ENCODE results near the gene VDR.

Gene VDR

DNA sequence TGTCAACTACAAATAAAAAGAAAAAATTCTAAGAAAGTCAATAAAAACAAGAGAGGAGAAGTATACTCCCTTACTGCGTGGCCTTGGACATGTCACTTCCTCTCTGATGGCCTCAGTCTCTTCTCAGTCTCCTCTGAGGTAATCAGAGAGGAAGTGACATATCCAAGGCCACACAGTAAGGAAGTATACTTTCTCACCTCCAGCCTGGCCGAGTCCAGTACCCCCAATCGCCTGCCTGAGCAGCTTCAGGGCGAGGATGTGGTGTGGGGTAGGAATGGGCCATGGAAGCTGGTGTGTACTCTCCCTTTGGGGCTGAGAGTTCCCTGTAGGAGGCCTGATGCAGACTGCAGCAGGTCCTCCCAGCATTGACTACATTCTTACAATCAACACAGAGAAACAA lies 15.8 kb downstream of the VDR start:
- no peak for DNase-seq

DNA sequence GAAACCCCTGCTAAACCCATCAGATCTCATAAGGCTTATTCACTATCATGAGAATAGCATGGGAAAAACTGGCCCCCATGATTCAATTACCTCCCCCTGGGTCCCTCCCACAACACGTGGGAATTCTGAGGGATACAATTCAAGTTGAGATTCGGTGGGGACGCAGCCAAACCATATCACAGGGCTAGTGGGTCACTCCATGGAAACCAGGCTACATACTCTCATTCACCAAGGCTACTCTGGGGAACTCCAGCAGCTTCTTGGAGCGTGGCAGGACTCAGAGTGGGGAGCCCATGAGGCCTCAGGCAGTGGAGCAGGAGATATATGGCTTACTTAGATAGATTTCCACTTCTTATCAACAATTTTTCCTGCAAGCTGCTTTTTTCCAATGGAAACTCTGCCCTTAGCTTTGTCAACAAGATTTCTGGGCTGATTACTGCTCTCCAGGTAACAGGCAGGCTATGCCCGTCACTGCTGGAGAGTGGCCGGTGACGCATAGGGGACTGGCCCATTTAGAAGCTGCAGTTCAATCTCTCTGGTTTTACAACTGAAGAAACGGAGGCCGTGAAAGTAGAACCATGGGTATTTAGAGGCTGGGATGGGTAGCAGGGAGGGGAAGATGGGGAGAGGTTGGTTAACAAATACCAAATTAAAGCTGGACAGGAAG lies 16.5 kb downstream of the VDR start:
- DNase-seq: no peak

DNA sequence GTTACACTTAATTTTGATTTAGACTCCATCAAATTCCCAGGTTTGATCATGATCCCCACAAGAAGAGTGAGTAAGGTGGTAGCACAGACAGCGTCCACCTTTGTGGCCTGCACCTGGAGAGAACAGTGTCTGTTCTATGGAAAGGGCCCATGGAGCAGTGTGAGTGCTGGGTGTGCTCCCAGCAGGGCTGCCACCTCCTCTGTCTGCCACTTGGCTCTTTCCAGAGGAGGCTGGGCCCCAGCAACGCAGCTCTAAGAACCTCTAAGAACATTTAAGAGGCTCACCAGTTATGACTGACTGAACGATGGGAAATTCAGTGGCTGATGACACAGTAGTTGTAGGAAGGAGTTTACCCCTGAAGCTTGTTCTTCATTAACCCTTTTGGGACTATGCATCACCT lies 17.3 kb downstream of the VDR start:
- DNase-seq: no peak

DNA sequence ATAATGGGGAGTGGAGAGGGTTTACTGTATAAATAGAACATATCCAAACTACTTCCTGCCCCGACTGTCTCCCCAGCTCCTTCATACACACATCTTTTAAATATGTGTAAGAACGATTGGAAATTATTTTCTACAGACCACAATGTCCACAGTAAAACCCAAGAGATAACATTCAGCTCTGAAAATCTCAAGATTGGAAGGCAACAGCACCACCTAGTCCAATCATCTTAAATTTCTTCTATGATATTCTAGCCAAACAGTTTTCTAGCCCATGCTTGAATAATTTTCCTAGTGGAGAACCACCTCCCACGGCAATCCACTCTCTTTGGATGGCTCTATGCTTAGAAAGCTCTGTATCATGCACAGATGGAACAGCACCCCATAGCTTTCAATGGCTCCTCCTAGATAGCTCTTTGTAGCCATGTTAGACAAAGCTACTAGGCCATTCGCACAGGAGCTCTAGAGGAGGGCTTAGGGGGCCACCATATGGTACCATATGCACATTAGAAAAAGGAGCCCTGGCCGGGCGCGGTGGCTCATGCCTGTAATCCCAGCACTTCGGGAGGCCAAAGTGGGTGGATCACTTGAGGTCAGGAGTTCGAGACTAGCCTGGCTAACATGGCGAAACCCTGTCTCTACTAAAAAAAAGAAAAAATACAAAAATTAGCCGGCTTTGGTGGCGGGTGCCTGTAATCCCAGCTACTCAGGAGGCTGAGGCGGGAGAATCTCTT lies 18.1 kb downstream of the VDR start:
- no peak for DNase-seq

DNA sequence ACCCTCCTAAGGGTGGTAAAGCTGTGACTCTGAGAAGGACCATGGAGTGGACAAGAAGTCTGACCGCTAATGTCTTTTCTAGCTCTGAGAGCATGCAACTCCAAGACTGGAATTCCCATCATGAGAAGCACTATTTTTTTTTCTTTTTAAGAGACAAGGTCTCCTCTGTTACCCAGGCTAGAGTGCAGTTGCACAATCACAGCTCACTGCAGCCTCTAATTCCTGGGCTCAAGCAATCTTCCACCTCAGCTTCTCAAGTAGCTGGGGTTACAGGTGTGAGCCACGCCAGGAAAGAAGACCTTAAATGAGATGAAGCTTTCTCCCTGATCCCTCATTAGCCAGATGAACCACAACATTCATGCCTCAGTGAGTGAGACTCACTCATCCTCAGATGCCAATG lies 19.2 kb downstream of the VDR start:
- DNase-seq: no peak

DNA sequence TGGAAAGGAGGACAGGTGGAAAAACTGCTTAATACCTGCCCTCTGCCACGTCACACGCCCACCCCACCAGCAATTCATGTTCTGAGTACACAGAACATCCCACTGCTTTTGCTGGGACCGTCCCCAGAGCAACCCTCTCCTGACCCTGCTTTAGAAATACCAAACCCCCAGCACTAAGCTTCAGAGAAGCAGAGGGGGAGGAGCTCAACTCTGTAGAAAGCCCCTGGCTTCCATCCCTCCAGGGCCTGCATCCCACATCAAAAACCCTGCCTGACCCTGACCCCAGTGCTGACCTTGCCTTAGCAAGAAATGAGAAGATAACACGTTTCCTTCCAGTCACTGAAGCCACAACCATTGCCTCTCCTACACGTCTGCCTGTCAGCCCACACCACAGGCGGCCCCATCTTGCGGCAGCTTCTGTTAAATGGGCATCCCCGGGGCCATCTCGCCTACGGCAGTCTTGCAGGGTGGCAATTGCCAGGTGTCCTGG lies 19.7 kb downstream of the VDR start:
- DNase-seq: no peak

DNA sequence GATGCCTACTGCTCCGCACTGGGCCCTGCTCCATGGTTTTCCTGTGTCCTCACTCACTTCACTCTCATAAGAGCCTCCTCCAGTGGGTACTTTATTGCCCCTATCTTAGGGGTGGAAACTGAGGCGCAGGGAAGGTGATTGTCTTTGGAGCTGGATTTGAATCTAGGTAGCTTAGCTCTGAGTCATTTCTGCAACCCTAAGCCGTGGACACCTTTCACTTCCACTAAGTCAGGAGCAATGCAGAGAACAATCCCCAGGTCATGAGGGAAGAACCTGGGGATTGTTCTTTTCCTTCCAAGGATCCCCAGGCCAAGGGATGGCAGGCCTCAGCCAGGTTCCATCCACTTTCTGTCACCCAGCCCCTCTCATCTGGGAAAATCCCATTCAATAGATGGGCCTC lies 20.3 kb downstream of the VDR start:
- DNase-seq: no peak

DNA sequence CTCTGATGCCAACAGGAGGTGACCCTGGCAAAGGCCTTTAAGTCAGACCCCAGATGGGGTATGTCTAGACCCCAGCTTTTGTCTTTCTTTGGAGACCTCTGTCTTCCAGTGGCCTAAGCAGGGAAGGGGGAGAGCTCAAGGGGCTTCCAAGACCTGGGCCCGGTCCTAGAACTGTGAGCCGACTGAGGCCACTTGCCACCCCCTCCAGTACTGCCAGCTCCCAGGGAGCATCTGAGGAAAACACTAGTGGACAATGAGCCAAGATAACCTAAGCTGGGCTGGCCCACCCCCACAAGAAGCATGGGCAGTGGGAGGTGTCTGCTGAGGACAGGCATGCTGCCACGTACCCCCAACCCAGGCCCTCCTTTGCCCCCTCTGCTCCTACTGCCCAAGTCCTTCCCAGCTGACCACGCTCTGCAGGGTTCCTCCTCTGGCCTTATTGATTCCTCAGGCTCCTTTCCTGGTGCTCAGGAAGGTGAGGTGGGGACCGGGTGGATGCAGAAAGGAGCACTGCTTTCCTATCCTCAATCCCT lies 21.1 kb downstream of the VDR start:
- no peak for DNase-seq

DNA sequence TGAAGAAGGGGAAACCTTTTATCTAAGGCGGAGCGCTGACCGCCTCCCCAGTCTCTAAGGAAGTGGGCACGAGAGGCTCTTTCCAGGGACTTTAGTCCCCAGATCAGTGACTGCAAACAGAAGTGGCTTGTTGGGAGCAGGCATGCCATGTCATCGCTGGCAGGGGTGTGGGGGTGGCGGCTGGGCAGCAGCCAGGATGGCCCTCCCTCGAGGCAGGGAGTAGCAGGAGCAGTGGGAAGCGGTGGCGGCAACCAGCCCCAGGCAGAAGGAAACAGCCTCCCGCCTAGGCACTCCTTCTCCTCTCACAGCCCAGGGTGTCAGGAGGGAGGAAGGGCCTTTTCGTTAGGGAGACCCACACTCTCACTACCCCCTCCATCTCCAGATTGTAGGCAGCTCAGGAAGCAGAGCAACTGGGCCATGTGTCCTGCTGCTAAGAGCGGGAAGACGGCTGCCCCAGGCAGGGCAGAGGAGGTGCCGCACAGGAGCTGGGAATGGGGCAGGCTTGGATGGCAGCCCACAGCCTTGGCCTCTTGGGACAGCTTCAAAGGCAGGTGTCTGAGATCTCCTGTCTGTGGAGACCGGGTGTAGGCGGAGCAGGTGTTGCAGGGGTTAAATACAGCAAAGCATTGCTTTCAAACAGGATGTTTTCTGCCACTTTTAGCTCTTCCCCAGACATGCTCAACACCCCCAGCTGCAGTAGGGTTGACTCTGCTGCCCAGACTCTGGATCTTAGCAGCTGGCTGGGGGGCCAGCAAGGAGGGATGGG lies 21.8 kb downstream of the VDR start:
- DNase-seq: no peak

DNA sequence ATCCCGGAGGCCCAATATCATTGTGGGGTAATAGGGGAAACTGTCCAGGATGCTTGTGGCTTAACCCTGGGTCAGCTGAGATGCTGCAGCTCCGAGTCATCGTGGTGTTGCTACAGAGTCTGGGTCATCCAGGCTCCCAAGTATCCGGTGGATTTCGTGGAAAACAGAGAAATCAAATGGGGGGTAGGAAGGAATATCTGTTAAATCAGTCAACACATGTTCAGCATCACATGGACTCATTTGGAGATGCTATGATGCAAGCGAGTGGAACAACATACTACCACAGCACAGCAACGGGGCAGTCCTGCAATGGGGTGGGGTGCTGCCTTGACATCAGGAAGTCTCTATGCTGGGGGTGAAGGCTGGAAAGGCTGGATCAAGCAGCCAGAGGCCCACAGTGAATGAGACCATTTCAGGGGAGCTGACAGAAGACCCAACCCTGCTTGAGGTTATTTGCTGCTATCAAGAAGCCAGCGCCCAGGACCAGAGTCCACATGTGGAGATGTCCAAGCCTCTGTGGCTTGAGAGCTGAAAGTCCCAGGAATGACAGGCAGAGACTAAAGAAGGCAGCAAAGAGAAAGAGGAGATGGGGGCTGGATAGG lies 22.9 kb downstream of the VDR start:
- DNase-seq: no peak

DNA sequence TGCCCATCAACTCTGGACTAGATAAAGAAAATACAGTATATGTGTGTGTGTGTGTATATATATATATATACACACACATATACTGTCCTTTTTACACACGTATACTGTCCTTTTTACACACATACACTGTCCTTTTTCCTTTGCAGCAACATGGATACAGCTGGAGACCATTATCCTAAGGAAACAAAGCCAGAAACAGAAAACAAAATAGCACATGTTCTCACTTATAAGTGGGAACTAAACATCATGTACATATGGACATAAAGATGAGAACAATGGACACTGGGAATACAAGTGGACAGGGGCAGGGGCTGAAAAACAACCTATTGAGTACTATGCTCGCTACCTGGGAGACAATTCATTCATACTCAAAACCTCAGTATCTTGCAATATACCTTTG lies 23.7 kb downstream of the VDR start:
- no peak for DNase-seq

DNA sequence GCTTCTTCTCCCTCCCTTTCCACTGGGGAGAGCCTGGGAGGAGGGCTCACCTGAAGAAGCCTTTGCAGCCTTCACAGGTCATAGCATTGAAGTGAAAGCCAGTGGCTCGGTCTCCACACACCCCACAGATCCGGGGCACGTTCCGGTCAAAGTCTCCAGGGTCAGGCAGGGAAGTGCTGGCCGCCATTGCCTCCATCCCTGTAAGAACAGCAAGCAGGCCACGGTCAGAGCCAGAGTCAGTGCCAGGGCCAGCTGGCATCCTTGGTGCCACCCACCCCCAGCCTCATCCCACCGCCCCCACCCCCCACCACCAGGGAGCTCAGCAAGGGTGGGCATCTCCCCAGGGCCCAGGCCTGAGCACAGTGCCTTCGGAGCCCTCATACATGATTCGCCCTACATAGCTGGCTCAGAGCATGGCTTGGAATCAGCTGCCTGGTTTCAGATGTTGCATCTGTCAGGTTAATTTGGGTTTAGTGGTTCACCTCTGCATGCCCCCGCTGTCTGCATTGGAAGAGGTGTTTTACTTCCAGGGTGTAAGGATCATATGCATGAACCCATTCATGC lies 25.8 kb downstream of the VDR start:
- DNase-seq: no peak

DNA sequence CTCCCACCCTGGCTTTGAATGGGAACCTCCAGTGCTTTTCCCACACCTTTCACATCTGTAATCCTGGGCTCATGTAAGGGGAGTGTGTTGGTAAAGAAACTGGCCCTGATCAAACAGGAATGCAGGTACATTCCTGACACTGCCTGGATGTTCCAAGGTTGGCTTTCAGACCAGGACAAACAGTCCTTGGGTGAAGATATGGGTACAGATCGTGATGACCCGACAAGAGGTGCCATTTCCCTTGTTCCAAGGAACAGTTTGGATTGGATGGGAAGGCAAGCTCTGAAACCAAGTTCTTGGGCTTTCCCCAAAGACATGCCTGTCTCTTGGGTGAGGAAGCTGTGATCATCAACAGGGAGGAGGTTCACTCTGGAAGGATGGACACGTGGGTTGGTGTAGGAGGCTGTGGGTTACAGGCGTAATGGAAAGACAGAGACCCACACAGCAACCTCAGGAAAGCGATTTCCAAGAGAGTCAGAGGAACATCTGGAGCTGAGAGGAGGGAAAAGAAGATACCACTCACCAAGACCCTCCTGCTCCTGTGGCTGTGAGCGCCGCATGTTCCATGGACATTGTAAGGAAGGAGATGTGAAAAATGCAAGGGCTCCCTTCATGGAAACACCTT lies 26.4 kb downstream of the VDR start:
- no peak for DNase-seq

DNA sequence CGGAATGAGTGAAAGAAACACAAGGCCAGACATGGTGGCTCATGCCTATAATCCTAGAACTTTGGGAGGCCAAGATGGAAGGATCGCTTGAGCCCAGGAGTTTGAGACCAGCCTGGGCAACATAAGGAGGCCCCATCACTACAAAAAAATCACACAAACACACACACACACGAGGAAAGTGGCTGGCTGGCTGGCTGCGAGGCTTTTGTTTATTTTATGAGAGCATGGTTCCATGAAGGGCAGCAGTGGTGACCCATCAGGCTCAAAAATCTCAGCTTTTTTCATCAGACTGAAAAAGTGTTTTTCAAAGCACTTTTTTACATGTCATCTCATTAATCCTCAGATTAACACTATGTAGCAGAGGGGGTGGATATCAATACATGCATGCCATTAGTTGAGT lies 27.7 kb downstream of the VDR start:
- DNase-seq: no peak

DNA sequence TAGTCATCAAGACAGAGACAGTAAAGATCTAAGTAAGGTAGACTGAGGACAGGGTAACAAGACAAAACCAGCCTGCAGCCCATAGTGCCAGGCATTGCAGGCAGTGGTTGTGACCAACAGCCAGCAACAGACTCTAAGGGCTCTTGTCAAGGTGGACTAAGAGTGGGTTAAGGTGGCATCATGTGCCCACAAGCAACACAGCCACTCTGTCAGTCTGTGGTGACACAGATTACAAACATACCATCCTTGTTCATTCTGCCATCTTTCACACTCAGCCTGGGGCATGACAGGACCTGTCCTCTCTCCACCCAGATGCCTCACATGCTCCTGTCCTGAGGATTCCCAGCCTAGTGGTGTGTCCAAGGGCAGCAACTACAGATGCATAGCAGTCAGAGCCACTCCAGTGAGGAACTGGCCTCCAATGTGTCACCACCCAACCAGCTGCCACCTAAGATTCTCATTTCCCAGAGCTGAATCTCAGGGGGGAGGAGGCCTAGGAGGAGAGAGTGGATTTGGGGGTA lies 28.3 kb downstream of the VDR start:
- no peak for DNase-seq

DNA sequence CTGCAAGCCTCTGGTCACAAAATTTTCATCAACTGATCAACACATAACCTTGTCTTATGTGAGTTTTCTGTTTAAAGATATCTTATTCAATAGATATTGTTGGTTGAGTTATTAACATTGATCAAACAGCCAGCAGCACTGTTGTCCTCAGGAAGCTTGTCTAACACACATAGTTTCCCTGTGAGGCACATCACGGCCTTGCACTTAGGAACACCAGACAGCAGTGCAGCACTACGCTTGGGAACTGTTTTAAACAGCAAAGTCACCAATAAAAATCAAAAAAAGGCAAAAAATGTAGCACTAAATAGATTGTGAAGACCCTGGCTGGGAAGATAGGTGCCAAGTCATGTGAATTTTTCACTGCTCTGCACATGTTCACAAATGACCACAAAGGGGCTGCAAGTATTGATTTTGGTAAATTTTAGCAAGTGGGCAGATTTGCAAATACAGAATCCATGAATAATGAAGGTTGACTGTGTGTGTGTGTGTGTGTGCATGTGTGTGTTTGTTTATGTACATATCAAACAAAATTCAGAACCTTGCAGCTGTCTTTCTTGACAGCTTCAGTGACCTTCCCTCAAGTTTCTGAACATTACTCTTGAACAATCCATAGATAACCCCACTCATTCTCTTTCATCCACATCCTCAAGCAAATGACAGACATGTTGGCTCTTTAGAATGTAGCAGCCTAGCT lies 28.9 kb downstream of the VDR start:
- no peak for DNase-seq

DNA sequence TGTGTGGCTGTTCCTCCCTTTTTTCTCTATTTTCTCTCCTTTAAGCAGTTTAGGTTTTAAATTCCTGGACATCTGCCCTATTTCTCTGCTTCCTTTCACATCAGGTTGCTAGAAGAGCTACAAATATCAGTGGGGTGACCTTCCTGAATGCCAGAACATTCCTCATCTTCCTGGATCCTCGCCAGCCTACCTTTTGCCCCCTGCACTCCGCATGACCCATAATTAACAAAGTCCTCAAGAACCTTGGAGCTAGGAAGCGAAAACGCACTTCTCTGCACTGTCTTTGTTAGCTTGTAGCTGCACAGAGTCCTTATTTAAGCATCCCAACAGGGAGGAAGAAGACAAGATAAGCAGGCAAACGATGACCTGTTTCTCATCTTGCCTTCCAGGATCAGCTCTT lies 30.5 kb downstream of the VDR start:
- no peak for DNase-seq

DNA sequence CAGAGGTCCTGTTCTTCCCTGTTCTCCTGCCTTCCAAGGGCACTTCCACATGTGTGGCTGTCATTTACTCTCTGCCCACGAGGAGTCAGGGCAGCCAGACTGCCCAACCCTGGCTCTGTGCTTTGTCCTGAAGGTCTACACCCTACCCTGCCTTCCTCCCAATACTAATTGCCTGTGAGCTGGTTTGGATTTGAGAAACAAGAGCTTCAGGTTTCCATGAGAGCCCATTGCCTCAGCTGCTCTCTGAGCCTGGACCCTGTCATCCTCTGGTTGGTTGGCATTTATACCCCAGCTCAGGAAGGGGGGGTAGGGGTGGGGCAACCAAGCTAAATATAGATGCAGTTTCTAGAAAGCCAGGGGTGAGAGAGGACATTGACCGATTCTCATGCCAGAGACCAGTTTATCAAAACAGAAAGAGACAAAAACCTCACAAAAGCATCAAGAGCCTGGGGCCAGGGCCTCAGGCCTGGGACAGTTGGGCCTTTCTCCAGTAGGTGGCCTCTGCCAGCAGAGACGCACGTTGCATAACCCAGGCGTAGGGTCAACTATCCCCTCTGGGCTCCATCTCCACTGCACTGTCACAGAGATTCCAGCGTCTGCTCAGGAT lies 34.5 kb downstream of the VDR start:
- DNase-seq: peak in 1 of 2 experiments; percentile 19

DNA sequence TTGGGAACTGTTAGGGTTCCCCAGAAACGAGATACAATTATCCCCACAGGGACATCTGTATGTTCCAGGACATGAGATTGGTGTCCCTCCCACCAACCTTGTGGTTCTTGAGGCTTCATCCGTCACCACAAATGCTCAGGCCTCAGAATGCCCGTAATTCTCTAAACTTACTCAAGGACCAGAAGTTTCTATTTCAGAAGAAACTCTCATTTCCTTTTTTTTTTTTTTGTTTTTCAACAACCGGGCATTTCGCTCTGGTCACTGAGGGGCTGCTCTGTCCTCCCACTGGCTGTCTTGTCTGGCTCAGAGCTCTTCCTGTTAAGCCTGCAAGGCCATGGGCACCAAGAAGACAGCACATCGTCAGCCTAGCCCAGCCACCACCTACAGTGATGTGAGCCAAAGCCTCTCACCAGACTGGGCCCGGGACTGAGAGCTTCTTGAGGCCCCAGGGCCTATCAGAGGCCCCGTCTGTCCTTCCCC lies 36.2 kb downstream of the VDR start:
- DNase-seq: no peak

DNA sequence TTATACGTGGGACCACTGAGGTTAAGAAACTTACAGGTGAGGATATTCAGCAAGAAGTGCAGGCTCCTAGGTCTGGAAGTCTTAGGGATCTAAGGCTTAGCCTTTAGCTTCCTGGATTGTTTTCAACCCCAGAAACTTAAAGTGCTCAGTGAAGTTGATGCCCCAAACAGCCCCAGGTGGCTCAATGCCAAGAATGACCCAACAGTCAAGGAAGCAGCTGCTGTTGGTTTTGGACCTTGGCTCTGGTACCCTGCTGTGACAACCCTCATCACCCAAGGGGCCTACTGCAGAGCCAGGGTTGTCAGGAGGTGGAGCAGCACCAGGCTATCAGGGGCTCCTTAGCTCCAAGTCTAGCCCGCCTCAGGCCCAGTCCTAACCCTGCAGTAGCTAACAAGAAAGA lies 36.8 kb downstream of the VDR start:
- no peak for DNase-seq

DNA sequence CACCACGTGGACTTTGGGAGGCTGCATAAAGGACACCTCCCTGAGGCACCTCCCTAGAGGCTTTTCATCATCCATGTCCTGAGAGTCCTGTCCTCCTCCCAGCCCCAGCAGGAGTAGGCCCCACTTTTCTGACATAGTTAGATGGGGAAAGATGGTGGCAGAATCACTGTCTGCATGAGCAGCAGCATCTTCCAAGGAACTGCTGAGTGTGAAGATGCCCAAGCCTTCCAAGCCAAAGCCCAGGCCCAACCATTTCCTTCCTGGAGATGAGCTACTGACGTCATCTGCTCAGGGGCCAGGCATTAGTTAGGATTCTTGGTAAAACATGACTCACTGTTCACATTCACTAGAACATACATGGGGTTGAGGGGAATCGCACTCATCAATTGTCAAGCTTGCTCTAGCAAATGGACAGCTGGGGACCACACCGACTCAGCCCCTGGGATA lies 37.3 kb downstream of the VDR start:
- no peak for DNase-seq

Measured in NCI-H526 (cell line).